OCI-LY1 (cell line): ENCODE results near the gene SLCO2A1.

Source experiments
- EZH2 ChIP-seq: fragments of 200-600 bp; sonication (generic), shearing (Covaris generic); IDR thresholded peaks from 2 replicates; pipeline ENCODE4 v1.8.0; 2017; ENCODE audit warnings: borderline replicate concordance, mixed run types, mild to moderate bottlenecking, antibody characterized with exemption, low read length, moderate library complexity, mixed read lengths
- TF ChIP-seq, protein P1 (sequence below): fragments of 200-600 bp; sonication (generic), shearing (Covaris generic); IDR thresholded peaks from 2 replicates; pipeline ENCODE4 v1.5.1; 2017; ENCODE audit warnings: mild to moderate bottlenecking, antibody characterized with exemption, low read length, moderate library complexity, mixed read lengths

DNA sequence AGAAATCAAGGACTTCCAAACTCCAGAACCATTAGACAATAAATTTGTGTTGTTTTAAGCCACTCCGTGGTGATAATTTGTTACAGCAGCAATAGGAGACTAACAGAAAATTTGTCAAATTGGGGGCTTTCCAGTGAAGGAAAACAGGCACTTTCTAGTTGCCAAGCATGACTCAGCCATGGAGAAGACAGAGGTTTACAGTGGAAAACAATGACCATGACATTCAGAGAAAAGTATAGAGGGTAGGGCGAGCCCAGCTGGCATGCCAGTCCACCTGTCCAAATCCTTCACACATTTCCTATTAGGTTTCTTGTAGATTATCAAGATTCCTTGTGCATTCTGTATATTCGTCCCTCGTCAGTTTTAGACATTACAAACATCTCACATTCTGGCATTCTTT, 24.9 kb downstream of the SLCO2A1 start:
- TF ChIP-seq, protein P1, sequence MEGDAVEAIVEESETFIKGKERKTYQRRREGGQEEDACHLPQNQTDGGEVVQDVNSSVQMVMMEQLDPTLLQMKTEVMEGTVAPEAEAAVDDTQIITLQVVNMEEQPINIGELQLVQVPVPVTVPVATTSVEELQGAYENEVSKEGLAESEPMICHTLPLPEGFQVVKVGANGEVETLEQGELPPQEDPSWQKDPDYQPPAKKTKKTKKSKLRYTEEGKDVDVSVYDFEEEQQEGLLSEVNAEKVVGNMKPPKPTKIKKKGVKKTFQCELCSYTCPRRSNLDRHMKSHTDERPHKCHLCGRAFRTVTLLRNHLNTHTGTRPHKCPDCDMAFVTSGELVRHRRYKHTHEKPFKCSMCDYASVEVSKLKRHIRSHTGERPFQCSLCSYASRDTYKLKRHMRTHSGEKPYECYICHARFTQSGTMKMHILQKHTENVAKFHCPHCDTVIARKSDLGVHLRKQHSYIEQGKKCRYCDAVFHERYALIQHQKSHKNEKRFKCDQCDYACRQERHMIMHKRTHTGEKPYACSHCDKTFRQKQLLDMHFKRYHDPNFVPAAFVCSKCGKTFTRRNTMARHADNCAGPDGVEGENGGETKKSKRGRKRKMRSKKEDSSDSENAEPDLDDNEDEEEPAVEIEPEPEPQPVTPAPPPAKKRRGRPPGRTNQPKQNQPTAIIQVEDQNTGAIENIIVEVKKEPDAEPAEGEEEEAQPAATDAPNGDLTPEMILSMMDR, result no peak
- no peak for TF ChIP-seq EZH2
